ENCODE data around the gene WDR88.

GRCh38 chr19:33220115-33220514, 88.2 kb downstream of the WDR88 start:
- TF ChIP-seq CTCF (IDR thresholded peaks at IDR 0.05) (no peak), POLR2A (IDR thresholded peaks at IDR 0.05) (no peak)

Measured in body of pancreas (tissue), 4 donors.